Measurements from ENCODE around the gene F2. TPM values are rescaled to one million over a fixed set of nuclear protein-coding genes. Genes with fewer than 3 reads are reported as not detected.
A peak's percentile ranks its signal among the peaks of the same experiment; 100 is the strongest.

Gene F2
- total RNA-seq, 1 experiment from 2014 or later, result 0.47 TPM

- H3K9me2 ChIP-seq (ENCODE audit: insufficient read depth), result no peaks in the 10 kb centered on the region
- H3K36me3 ChIP-seq (ENCODE audit: control insufficient read depth in 1 of 2, insufficient read depth in 2 of 2, low read length in 2 of 2), result peaks cover 3 to 4% of the 10 kb centered on the region in 2 experiments; a peak in 2 of 4 replicates
- no TSS peak for BruUV-seq (replicated peaks)
- no peaks in the 10 kb centered on the region for H3K27me3 ChIP-seq (ENCODE audit: insufficient read depth, low read length)
- no peaks in the 10 kb centered on the region for H3K9me3 ChIP-seq (ENCODE audit: control insufficient read depth in 1 of 2, insufficient read depth in 1 of 2, low read depth in 1 of 2, low read length in 2 of 2)
- H2AFZ ChIP-seq (ENCODE audit: low read depth, low read length, poor library complexity, severe bottlenecking), result no peak overlapping the region
- ChIA-PET CTCF (no interaction called here), POLR2A (no interaction called here), RAD21 (ENCODE audit: low non-redundant PET in 1 of 2, low total read pairs in 2 of 2, uncharacterized antibody in 2 of 2, unreplicated experiment in 2 of 2) (no interaction called here)
- no peaks in the 10 kb centered on the region for H4K20me1 ChIP-seq (ENCODE audit: insufficient read depth)
- H3K4me1 ChIP-seq (ENCODE audit: control insufficient read depth in 1 of 2, insufficient read depth in 2 of 2, low read length in 2 of 2), result peaks cover under 1 to 11% of the 10 kb centered on the region in 2 experiments
- no peak overlapping the region for H3K4me2 ChIP-seq (ENCODE audit: low read length)
- intact Hi-C loops (cut with micrococcal nuclease), result no loop called here
- peak; percentile 29; the same call in 1 of the 2 replicates for ATAC-seq
- no peak overlapping the region for H3K9ac ChIP-seq (ENCODE audit: low read length)
- no peak for DNase-seq (ENCODE audit: low read depth, low spot score)
- no peak overlapping the region for H3K27ac ChIP-seq (ENCODE audit: low read depth, low read length)
- H3K4me3 ChIP-seq (replicated peaks in 1 of 2; ENCODE audit: low read depth in 1 of 2, low read length in 2 of 2), result no peak overlapping the region
- H3K79me2 ChIP-seq (ENCODE audit: insufficient read depth, low read length), result no peaks in the 10 kb centered on the region
- 0 out of 2 replicates have a peak, but pooled peaks have one; percentile 16 for TF ChIP-seq RAD21 (IDR thresholded peaks at IDR 0.05; ENCODE audit: low read depth)
- TF ChIP-seq POLR2AphosphoS5 (IDR thresholded peaks at IDR 0.05; ENCODE audit: low read depth, low read length), result no peak
- no peak for TF ChIP-seq REST (IDR thresholded peaks at IDR 0.05; ENCODE audit: low read depth)
- TF ChIP-seq CTCF (IDR thresholded peaks at IDR 0.05 in 2 of 3, conservative IDR thresholded peaks at IDR 0.05 in 1 of 3; ENCODE audit: borderline replicate concordance in 1 of 3, insufficient read depth in 1 of 3, low read depth in 2 of 3, low read length in 2 of 3), result peak in 1 of 3 experiments; percentile 12; a peak in 1 of 6 replicates
These were observed 40.8 kb upstream of the F2 start for GRCh38 chr11:46677991-46678740.
